Liver (tissue), 9 donors: ENCODE data around the gene RAP1GAP2. TPM values are rescaled to one million over a fixed set of nuclear protein-coding genes. Genes with fewer than 3 reads are reported as not detected.

Experiments used
- DNase-seq: peaks from one replicate; pipeline ENCODE4 v3.0.0-alpha.2; 2017; ENCODE audit warnings: low spot score
- H3K27ac ChIP-seq, 2 donors: one replicate each; pipeline ENCODE4 v1.7.0; 2013; ENCODE audit warnings: inconsistent platforms in 2 of 2, low read length in 2 of 2, control low read depth in 1 of 2, low read depth in 1 of 2, mild to moderate bottlenecking in 1 of 2
- H3K27me3 ChIP-seq, 4 donors: one replicate each; pipeline versions ENCODE4 v1.6.1 to v1.7.0; 2013; ENCODE audit warnings: low read length in 3 of 4, inconsistent platforms in 1 of 4, mild to moderate bottlenecking in 1 of 4, moderate library complexity in 1 of 4; ENCODE audit not compliant: control insufficient read depth in 4 of 4, insufficient read depth in 4 of 4
- H3K36me3 ChIP-seq, 4 donors: one replicate each; pipeline versions ENCODE4 v1.6.1 to v1.7.0; 2013; ENCODE audit warnings: low read length in 3 of 4, mild to moderate bottlenecking in 3 of 4, low read depth in 1 of 4, moderate library complexity in 1 of 4; ENCODE audit not compliant: control insufficient read depth in 4 of 4, insufficient read depth in 3 of 4
- H3K4me1 ChIP-seq, 4 donors: one replicate each; pipeline versions ENCODE4 v1.6.1 to v1.7.0; 2013; ENCODE audit warnings: low read length in 3 of 4, mild to moderate bottlenecking in 3 of 4, moderate library complexity in 1 of 4; ENCODE audit not compliant: control insufficient read depth in 4 of 4, insufficient read depth in 4 of 4
- H3K4me3 ChIP-seq, 3 donors: one replicate each; pipeline versions ENCODE4 v1.6.1 to v1.7.0; 2013; ENCODE audit warnings: low read length in 3 of 3, control low read depth in 1 of 3, low read depth in 1 of 3, mild to moderate bottlenecking in 1 of 3
- H3K9ac ChIP-seq, 2 donors: one replicate each; pipeline ENCODE4 v1.7.0; 2013; ENCODE audit warnings: low read length in 2 of 2, mild to moderate bottlenecking in 2 of 2, moderate library complexity in 2 of 2, control low read depth in 1 of 2, low read depth in 1 of 2
- H3K9me3 ChIP-seq, 4 donors: one replicate each; pipeline versions ENCODE4 v1.6.1 to v1.7.0; 2013; ENCODE audit warnings: low read length in 3 of 4; ENCODE audit not compliant: control insufficient read depth in 4 of 4
- EGR1 ChIP-seq, 2 donors: IDR thresholded peaks; 2 replicates each; pipeline ENCODE4 v1.6.1; 2016 to 2018; ENCODE audit warnings: antibody characterized with exemption in 2 of 2, low read depth in 2 of 2
- FOXA1 ChIP-seq: IDR thresholded peaks from 2 replicates; pipeline ENCODE4 v1.6.1; 2016; ENCODE audit warnings: antibody characterized with exemption
- FOXA2 ChIP-seq: IDR thresholded peaks from 2 replicates; pipeline ENCODE4 v1.6.1; 2016; ENCODE audit warnings: antibody characterized with exemption
- GABPA ChIP-seq, 2 donors: IDR thresholded peaks in 1 of 2; conservative IDR thresholded peaks in 1 of 2; 2 replicates each; pipeline ENCODE4 v1.6.1; 2016; ENCODE audit warnings: antibody characterized with exemption in 2 of 2, mild to moderate bottlenecking in 1 of 2, moderate library complexity in 1 of 2
- HNF4A ChIP-seq, 2 donors: conservative IDR thresholded peaks; 2 replicates each; pipeline ENCODE4 v1.6.1; 2016; ENCODE audit warnings: antibody characterized with exemption in 2 of 2, mild to moderate bottlenecking in 2 of 2
- HNF4G ChIP-seq: IDR thresholded peaks from 2 replicates; pipeline ENCODE4 v1.6.1; 2016; ENCODE audit warnings: antibody characterized with exemption
- JUND ChIP-seq, 2 donors: IDR thresholded peaks; 2 replicates each; pipeline ENCODE4 v1.6.1; 2016; ENCODE audit warnings: antibody characterized with exemption in 2 of 2
- NR2F2 ChIP-seq: IDR thresholded peaks from 2 replicates; pipeline ENCODE4 v1.6.1; 2016; ENCODE audit warnings: antibody characterized with exemption
- RAD21 ChIP-seq, 2 donors: IDR thresholded peaks; 2 replicates each; pipeline ENCODE4 v1.6.1; 2016; ENCODE audit warnings: antibody characterized with exemption in 2 of 2, mild to moderate bottlenecking in 2 of 2
- RXRA ChIP-seq, 2 donors: IDR thresholded peaks; 2 replicates each; pipeline ENCODE4 v1.6.1; 2017 to 2018; ENCODE audit warnings: antibody characterized with exemption in 2 of 2, mild to moderate bottlenecking in 1 of 2
- SP1 ChIP-seq: IDR thresholded peaks from 2 replicates; pipeline ENCODE4 v1.6.1; 2018; ENCODE audit warnings: antibody characterized with exemption, mild to moderate bottlenecking
- TAF1 ChIP-seq: conservative IDR thresholded peaks from 2 replicates; pipeline ENCODE4 v1.6.1; 2016; ENCODE audit warnings: antibody characterized with exemption, mild to moderate bottlenecking
- YY1 ChIP-seq: IDR thresholded peaks from 2 replicates; pipeline ENCODE4 v1.6.1; 2016; ENCODE audit warnings: antibody characterized with exemption, mild to moderate bottlenecking
- WGBS: extraction: QIAGEN DNeasy Blood & Tissue Kit; methylation state at CpG from one replicate; pipeline ENCODE4 v1.1.7; 2013; 5-methylcytosine and 5-hydroxymethylcytosine counted together
- polyA plus RNA-seq, 2 donors: library from polyadenylated mRNA; stranded (reverse) in 1 of 2; unstranded in 1 of 2; fragments of 200-250 nt in 1 of 2; fragments of >200 nt in 1 of 2; fragmentation: Nextera tagmentation in 1 of 2; extraction: Ambion mirVana in 1 of 2; gene quantifications; one replicate each; pipeline versions ENCODE4 v1.2.1 to v1.2.3, GENCODE V29; 2013 to 2015
- total RNA-seq, 2 donors: library from RNA; depleted of rRNA; stranded (reverse); fragments of >200 nt; gene quantifications; one replicate each; pipeline ENCODE4 v1.2.3, GENCODE V29; 2014
- TF ChIP-seq, protein P1 (sequence below): IDR thresholded peaks from 2 replicates; pipeline ENCODE4 v1.6.1; 2016; ENCODE audit warnings: antibody characterized with exemption
- TF ChIP-seq, protein P2 (sequence below): IDR thresholded peaks from 2 replicates; pipeline ENCODE4 v1.6.1; 2016; ENCODE audit warnings: antibody characterized with exemption
- TF ChIP-seq, protein P3 (sequence below): IDR thresholded peaks from 2 replicates; pipeline ENCODE4 v1.6.1; 2016; ENCODE audit warnings: antibody characterized with exemption, mild to moderate bottlenecking
- TF ChIP-seq, protein P4 (sequence below): fragments of 150-350 bp; IDR thresholded peaks from 2 replicates; pipeline ENCODE4 v1.5.1; 2017; ENCODE audit warnings: improper control_type of control experiment, low read depth, low read length; ENCODE audit not compliant: missing input control
- TF ChIP-seq, protein P5 (sequence below): IDR thresholded peaks from 2 replicates; pipeline ENCODE4 v1.6.1; 2016; ENCODE audit warnings: antibody characterized with exemption
- donor health status: healthy.
- donor health status: healthy.
- donor health status: healthy.
- donor health status: healthy.
- donor health status: healthy.

The RAP1GAP2 gene
- total and polyA plus RNA-seq, 4 donors, result 0.56 to 1.7 (median 1.1) TPM

- Histone ChIP-seq H3K36me3 (peaks cover 0 to 7% (median 0%) of the 10 kb centered on the region in 4 donors), H3K27me3 (no peaks in the 10 kb centered on the region), H3K9ac (no peak overlapping the region), H3K4me1 (no peaks in the 10 kb centered on the region), H3K27ac (no peak overlapping the region), H3K4me3 (no peak overlapping the region), H3K9me3 (peaks cover 2 to 20% (median 7%) of the 10 kb centered on the region in 4 donors)
- no peak for DNase-seq
- WGBS, result 93% methylated on average over 4 of the region's 4 CpGs
- TF ChIP-seq, protein P1, sequence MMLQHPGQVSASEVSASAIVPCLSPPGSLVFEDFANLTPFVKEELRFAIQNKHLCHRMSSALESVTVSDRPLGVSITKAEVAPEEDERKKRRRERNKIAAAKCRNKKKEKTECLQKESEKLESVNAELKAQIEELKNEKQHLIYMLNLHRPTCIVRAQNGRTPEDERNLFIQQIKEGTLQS, result no peak
- TF ChIP-seq RXRA (IDR thresholded peaks at IDR 0.05), result no peak
- TF ChIP-seq, protein P2, sequence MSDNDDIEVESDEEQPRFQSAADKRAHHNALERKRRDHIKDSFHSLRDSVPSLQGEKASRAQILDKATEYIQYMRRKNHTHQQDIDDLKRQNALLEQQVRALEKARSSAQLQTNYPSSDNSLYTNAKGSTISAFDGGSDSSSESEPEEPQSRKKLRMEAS, result no peak
- no peak for TF ChIP-seq HNF4A (conservative IDR thresholded peaks at IDR 0.05)
- TF ChIP-seq, protein P3, sequence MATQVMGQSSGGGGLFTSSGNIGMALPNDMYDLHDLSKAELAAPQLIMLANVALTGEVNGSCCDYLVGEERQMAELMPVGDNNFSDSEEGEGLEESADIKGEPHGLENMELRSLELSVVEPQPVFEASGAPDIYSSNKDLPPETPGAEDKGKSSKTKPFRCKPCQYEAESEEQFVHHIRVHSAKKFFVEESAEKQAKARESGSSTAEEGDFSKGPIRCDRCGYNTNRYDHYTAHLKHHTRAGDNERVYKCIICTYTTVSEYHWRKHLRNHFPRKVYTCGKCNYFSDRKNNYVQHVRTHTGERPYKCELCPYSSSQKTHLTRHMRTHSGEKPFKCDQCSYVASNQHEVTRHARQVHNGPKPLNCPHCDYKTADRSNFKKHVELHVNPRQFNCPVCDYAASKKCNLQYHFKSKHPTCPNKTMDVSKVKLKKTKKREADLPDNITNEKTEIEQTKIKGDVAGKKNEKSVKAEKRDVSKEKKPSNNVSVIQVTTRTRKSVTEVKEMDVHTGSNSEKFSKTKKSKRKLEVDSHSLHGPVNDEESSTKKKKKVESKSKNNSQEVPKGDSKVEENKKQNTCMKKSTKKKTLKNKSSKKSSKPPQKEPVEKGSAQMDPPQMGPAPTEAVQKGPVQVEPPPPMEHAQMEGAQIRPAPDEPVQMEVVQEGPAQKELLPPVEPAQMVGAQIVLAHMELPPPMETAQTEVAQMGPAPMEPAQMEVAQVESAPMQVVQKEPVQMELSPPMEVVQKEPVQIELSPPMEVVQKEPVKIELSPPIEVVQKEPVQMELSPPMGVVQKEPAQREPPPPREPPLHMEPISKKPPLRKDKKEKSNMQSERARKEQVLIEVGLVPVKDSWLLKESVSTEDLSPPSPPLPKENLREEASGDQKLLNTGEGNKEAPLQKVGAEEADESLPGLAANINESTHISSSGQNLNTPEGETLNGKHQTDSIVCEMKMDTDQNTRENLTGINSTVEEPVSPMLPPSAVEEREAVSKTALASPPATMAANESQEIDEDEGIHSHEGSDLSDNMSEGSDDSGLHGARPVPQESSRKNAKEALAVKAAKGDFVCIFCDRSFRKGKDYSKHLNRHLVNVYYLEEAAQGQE, result no peak
- no peak for TF ChIP-seq RAD21 (IDR thresholded peaks at IDR 0.05)
- TF ChIP-seq, protein P4, sequence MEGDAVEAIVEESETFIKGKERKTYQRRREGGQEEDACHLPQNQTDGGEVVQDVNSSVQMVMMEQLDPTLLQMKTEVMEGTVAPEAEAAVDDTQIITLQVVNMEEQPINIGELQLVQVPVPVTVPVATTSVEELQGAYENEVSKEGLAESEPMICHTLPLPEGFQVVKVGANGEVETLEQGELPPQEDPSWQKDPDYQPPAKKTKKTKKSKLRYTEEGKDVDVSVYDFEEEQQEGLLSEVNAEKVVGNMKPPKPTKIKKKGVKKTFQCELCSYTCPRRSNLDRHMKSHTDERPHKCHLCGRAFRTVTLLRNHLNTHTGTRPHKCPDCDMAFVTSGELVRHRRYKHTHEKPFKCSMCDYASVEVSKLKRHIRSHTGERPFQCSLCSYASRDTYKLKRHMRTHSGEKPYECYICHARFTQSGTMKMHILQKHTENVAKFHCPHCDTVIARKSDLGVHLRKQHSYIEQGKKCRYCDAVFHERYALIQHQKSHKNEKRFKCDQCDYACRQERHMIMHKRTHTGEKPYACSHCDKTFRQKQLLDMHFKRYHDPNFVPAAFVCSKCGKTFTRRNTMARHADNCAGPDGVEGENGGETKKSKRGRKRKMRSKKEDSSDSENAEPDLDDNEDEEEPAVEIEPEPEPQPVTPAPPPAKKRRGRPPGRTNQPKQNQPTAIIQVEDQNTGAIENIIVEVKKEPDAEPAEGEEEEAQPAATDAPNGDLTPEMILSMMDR, result no peak
- TF ChIP-seq JUND (IDR thresholded peaks at IDR 0.05), result no peak
- TF ChIP-seq NR2F2, result no peak
- no peak for TF ChIP-seq YY1
- no peak for TF ChIP-seq HNF4G
- no peak for TF ChIP-seq FOXA1
- no peak for TF ChIP-seq EGR1 (IDR thresholded peaks at IDR 0.05; ENCODE audit: low read depth in 2 of 2)
- no peak for TF ChIP-seq GABPA (IDR thresholded peaks at IDR 0.05 in 1 of 2, conservative IDR thresholded peaks at IDR 0.05 in 1 of 2)
- TF ChIP-seq TAF1, result no peak
- TF ChIP-seq, protein P5, sequence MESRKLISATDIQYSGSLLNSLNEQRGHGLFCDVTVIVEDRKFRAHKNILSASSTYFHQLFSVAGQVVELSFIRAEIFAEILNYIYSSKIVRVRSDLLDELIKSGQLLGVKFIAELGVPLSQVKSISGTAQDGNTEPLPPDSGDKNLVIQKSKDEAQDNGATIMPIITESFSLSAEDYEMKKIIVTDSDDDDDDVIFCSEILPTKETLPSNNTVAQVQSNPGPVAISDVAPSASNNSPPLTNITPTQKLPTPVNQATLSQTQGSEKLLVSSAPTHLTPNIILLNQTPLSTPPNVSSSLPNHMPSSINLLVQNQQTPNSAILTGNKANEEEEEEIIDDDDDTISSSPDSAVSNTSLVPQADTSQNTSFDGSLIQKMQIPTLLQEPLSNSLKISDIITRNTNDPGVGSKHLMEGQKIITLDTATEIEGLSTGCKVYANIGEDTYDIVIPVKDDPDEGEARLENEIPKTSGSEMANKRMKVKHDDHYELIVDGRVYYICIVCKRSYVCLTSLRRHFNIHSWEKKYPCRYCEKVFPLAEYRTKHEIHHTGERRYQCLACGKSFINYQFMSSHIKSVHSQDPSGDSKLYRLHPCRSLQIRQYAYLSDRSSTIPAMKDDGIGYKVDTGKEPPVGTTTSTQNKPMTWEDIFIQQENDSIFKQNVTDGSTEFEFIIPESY, result no peak
Observed at GRCh38 chr17:3022197-3022596, 226.0 kb downstream of the RAP1GAP2 start.

DNA sequence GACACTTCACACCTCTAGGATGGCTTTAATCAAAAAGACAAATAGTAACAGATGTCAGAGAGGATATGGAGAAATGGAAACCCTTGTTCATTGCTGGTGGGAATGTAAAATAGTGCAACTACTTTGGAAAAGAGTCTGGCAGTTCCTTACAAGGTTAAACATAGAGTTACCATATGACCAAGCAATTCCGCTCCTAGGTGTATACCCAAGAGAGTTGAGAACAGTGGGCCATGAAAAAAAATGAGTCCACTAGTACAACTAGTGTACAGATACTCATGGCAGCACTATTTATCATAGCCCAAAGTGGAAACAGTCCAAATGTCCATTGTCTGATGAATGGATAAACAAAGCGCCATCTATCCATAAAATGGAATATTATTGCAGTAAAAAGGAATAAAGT lies 228.1 kb downstream of the RAP1GAP2 start:
- Histone ChIP-seq H3K27ac (no peak overlapping the region), H3K9me3 (peaks cover 2 to 20% (median 7%) of the 10 kb centered on the region in 4 donors), H3K27me3 (no peaks in the 10 kb centered on the region), H3K4me1 (no peaks in the 10 kb centered on the region), H3K36me3 (peaks cover 0 to 7% (median 0%) of the 10 kb centered on the region in 4 donors), H3K9ac (no peak overlapping the region), H3K4me3 (no peak overlapping the region)
- DNase-seq, result no peak
- TF ChIP-seq SP1, result no peak
- no peak for TF ChIP-seq RXRA (IDR thresholded peaks at IDR 0.05)
- no peak for TF ChIP-seq HNF4G
- TF ChIP-seq YY1, result no peak
- TF ChIP-seq HNF4A (conservative IDR thresholded peaks at IDR 0.05), result no peak
- TF ChIP-seq, protein P1, result no peak
- no peak for TF ChIP-seq JUND (IDR thresholded peaks at IDR 0.05)
- TF ChIP-seq, protein P5, result no peak
- no peak for TF ChIP-seq RAD21 (IDR thresholded peaks at IDR 0.05)
- no peak for TF ChIP-seq GABPA (IDR thresholded peaks at IDR 0.05 in 1 of 2, conservative IDR thresholded peaks at IDR 0.05 in 1 of 2)
- no peak for TF ChIP-seq EGR1 (IDR thresholded peaks at IDR 0.05; ENCODE audit: low read depth in 2 of 2)
- TF ChIP-seq, protein P4, result no peak
- no peak for TF ChIP-seq TAF1
- no peak for TF ChIP-seq FOXA2
- TF ChIP-seq, protein P2, result no peak
- WGBS, result over 99% methylated on average over 2 of the region's 2 CpGs
